Inflammatory macrophage treated with lipopolysaccharide for 4 hours (primary cell): ENCODE data around the gene DPY19L1.
"Not testable (repeated sequence)": the region's sequence is repeated elsewhere in the genome, so short reads cannot be mapped to it uniquely, and the experiment has no call there.

Experiments used
- DNase-seq: peaks from one replicate; pipeline ENCODE4 v3.0.0-alpha.2; 2020

Gene DPY19L1

GRCh38 chr7:34912236-34912635 is 125.0 kb downstream of the DPY19L1 start:
- DNase-seq: no peak

- DNase-seq: not testable (repeated sequence)
Measured at GRCh38 chr7:34906266-34906850, 130.9 kb downstream of the DPY19L1 start.

GRCh38 chr7:34904987-34905386 is 132.3 kb downstream of the DPY19L1 start:
- DNase-seq: no peak

- not testable (repeated sequence) for DNase-seq
Measured at GRCh38 chr7:34903921-34904320, 133.4 kb downstream of the DPY19L1 start.

GRCh38 chr7:34902182-34902581 is 135.1 kb downstream of the DPY19L1 start:
- DNase-seq: no peak

- DNase-seq: no peak
Measured at GRCh38 chr7:34900891-34901513, 136.3 kb downstream of the DPY19L1 start.

GRCh38 chr7:34895202-34895601 is 142.1 kb downstream of the DPY19L1 start:
- no peak for DNase-seq

- no peak for DNase-seq
Measured at GRCh38 chr7:34889951-34890350, 147.3 kb downstream of the DPY19L1 start.

GRCh38 chr7:34886856-34887255 is 150.4 kb downstream of the DPY19L1 start:
- no peak for DNase-seq

GRCh38 chr7:34883855-34884254 is 153.4 kb downstream of the DPY19L1 start:
- DNase-seq: not testable (repeated sequence)

- no peak for DNase-seq
Measured at GRCh38 chr7:34879871-34880270, 157.4 kb downstream of the DPY19L1 start.

- DNase-seq: not testable (repeated sequence)
Measured at GRCh38 chr7:34878944-34879735, 158.1 kb downstream of the DPY19L1 start.
